Skeletal muscle tissue (tissue), 4 donors: ENCODE data around the gene DNAH1. TPM values are rescaled to one million over a fixed set of nuclear protein-coding genes. Genes with fewer than 3 reads are reported as not detected.

ENCODE experiments used
- H3K27ac ChIP-seq: one replicate; pipeline ENCODE4 v1.7.0; 2013; ENCODE audit warnings: mild to moderate bottlenecking, low read depth, low read length, inconsistent platforms
- H3K27me3 ChIP-seq, 3 donors: one replicate each; pipeline ENCODE4 v1.7.0; 2013; ENCODE audit warnings: low read length in 3 of 3; ENCODE audit not compliant: control insufficient read depth in 3 of 3, insufficient read depth in 3 of 3
- H3K36me3 ChIP-seq, 3 donors: one replicate each; pipeline ENCODE4 v1.7.0; 2013; ENCODE audit warnings: low read length in 3 of 3; ENCODE audit not compliant: control insufficient read depth in 3 of 3, insufficient read depth in 3 of 3
- H3K4me1 ChIP-seq, 3 donors: one replicate each; pipeline ENCODE4 v1.7.0; 2013; ENCODE audit warnings: low read length in 3 of 3, mild to moderate bottlenecking in 3 of 3; ENCODE audit not compliant: control insufficient read depth in 3 of 3, insufficient read depth in 3 of 3
- H3K4me3 ChIP-seq, 3 donors: one replicate each; pipeline ENCODE4 v1.7.0; 2013; ENCODE audit warnings: low read length in 3 of 3
- H3K9ac ChIP-seq, 3 donors: one replicate each; pipeline ENCODE4 v1.7.0; 2013; ENCODE audit warnings: low read length in 3 of 3, mild to moderate bottlenecking in 3 of 3, moderate library complexity in 2 of 3, low read depth in 1 of 3
- H3K9me3 ChIP-seq, 3 donors: one replicate each; pipeline ENCODE4 v1.7.0; 2013; ENCODE audit warnings: low read length in 3 of 3; ENCODE audit not compliant: control insufficient read depth in 3 of 3
- total RNA-seq: library from RNA; depleted of rRNA; stranded (reverse); fragments of >200 nt; gene quantifications from one replicate; pipeline ENCODE4 v1.2.3, GENCODE V29; 2014
- donor health status: Osteomylitis.

Gene DNAH1
- total RNA-seq, 1 donor from 2014 or later, result 2.1 TPM

- no peaks in the 10 kb centered on the region for H3K36me3 ChIP-seq
Observed at GRCh38 chr3:52310861-52311575, 5.1 kb upstream of the DNAH1 start.

GRCh38 chr3:52311576-52312119 lies 4.5 kb upstream of the DNAH1 start:
- no peaks in the 10 kb centered on the region for H3K36me3 ChIP-seq
- peaks cover 7 to 17% (median 8%) of the 10 kb centered on the region in 3 donors for H3K4me1 ChIP-seq
- no peak overlapping the region for H3K9ac ChIP-seq
- H3K27ac ChIP-seq, result no peak overlapping the region
- H3K9me3 ChIP-seq, result no peaks in the 10 kb centered on the region
- peaks cover 0 to 3% (median 0%) of the 10 kb centered on the region in 3 donors for H3K27me3 ChIP-seq
- no peak overlapping the region for H3K4me3 ChIP-seq

More at GRCh38 chr3:52310861-52311575, 5.1 kb upstream of the DNAH1 start:
- H3K27me3 ChIP-seq, result peaks cover 0 to 3% (median 0%) of the 10 kb centered on the region in 3 donors
- no peak overlapping the region for H3K4me3 ChIP-seq
- H3K9me3 ChIP-seq, result no peaks in the 10 kb centered on the region
- H3K4me1 ChIP-seq, result peaks cover 7 to 17% (median 8%) of the 10 kb centered on the region in 3 donors
- H3K9ac ChIP-seq, result no peak overlapping the region
- H3K27ac ChIP-seq, result no peak overlapping the region

GRCh38 chr3:52313188-52313773 lies 2.8 kb upstream of the DNAH1 start:
- Histone ChIP-seq H3K27me3 (peaks cover 0 to 3% (median 0%) of the 10 kb centered on the region in 3 donors), H3K9ac (no peak overlapping the region), H3K27ac (peak overlapping the region; percentile 19), H3K36me3 (no peaks in the 10 kb centered on the region), H3K4me3 (no peak overlapping the region), H3K9me3 (no peaks in the 10 kb centered on the region), H3K4me1 (peaks cover 16 to 30% (median 19%) of the 10 kb centered on the region in 3 donors)

- no peak overlapping the region for H3K27ac ChIP-seq
- no peaks in the 10 kb centered on the region for H3K9me3 ChIP-seq
- no peak overlapping the region for H3K4me3 ChIP-seq
- no peak overlapping the region for H3K9ac ChIP-seq
- no peaks in the 10 kb centered on the region for H3K36me3 ChIP-seq
- peaks cover 19 to 35% (median 23%) of the 10 kb centered on the region in 3 donors for H3K4me1 ChIP-seq
- peaks cover 0 to 3% (median 0%) of the 10 kb centered on the region in 3 donors for H3K27me3 ChIP-seq
Observed at GRCh38 chr3:52313774-52314188, 2.3 kb upstream of the DNAH1 start.

DNA sequence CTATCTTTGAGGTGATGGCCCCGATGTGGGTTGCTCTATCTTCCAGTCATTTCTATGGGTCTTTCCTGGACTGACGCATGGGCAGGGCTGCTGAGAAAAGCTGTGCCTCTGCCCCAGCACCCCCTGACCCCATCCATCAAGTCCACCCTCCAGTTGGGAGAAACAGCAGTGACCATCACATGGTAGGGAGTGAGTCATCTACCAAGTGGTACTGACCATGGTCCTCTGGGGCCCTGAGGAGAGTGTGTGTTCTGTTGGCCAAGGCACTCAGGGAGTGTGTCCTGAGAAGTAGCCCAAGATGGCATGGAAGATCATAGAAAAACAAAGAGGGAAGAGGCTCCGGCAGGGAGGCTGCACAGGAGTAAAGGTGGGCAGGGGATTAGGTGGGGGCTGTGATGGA lies 1.6 kb upstream of the DNAH1 start:
- Histone ChIP-seq H3K36me3 (no peaks in the 10 kb centered on the region), H3K27ac (no peak overlapping the region), H3K9ac (no peak overlapping the region), H3K27me3 (peaks cover 0 to 3% (median 0%) of the 10 kb centered on the region in 3 donors), H3K4me3 (no peak overlapping the region), H3K4me1 (peaks cover 19 to 38% (median 25%) of the 10 kb centered on the region in 3 donors), H3K9me3 (no peaks in the 10 kb centered on the region)

DNA sequence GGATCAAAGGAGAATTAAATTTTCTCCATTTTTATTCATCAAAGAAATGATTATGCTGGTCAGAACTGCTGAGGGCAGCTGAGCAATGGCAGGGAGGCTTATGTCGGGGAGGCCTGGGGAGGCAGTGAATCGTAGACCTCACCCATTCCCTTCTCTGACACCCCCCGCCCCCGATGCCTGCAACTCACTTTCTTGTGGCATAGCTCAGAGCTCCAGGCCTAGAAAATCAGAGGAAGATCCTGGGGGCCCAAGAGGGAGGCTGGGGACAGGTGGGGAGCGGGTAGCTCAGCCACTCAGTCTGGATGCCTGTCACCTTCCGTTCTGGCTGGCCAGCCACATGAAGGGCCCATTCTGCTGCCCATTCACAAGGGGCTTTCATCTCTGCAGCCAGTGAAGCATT lies 1.1 kb upstream of the DNAH1 start:
- peaks cover 0 to 3% (median 0%) of the 10 kb centered on the region in 3 donors for H3K27me3 ChIP-seq
- H3K4me3 ChIP-seq, result no peak overlapping the region
- no peaks in the 10 kb centered on the region for H3K36me3 ChIP-seq
- H3K9me3 ChIP-seq, result no peaks in the 10 kb centered on the region
- no peak overlapping the region for H3K9ac ChIP-seq
- peaks cover 19 to 38% (median 25%) of the 10 kb centered on the region in 3 donors for H3K4me1 ChIP-seq
- no peak overlapping the region for H3K27ac ChIP-seq

DNA sequence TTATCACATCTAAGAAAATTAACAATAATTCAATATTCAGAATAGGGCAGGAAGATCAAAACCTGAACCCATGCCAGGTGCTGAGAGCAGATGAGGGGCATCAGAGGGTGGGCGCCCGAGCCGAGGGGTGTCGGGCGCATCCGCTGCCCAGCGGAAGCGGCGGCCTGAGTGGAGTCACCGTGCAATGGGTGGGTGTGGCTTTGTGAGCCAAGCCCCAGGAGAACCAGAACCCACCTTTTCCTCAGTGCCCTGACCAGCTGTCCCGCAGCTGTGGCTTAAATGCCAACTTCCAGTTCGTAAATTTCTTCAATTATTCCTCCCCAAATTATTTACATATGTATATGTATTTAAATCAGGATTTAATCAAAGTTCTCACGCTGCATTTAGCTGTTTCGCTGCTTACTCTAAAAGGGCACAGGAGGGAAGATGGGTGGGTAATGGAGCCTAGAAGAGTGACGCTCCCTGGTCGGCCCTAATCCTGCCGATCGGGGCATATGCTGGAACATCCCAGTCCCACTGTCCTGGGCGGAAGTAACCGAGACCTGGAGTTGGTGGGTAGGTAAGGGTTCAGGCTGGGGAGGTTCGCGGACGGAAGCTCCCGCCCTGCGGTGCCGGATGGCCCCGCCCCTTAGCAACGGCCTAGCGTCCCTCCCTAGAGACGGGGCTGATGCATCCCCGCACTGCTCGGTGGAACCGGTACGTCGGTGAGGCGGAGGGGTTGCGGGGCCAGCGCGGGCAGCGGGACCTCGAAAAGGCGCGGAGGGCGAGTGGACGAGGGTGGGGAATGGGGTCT lies 1.3 kb downstream of the DNAH1 start:
- H3K9me3 ChIP-seq, result no peaks in the 10 kb centered on the region
- H3K36me3 ChIP-seq, result no peaks in the 10 kb centered on the region
- H3K27ac ChIP-seq, result no peak overlapping the region
- peaks cover 19 to 38% (median 25%) of the 10 kb centered on the region in 3 donors for H3K4me1 ChIP-seq
- H3K4me3 ChIP-seq, result peak overlapping the region; percentile 57 to 60 (median 59)
- peak overlapping the region in 1 of 3 donors; percentile 60 for H3K9ac ChIP-seq
- H3K27me3 ChIP-seq, result peaks cover 0 to 3% (median 0%) of the 10 kb centered on the region in 3 donors

- no peak overlapping the region for H3K9ac ChIP-seq
- H3K27ac ChIP-seq, result no peak overlapping the region
- no peaks in the 10 kb centered on the region for H3K36me3 ChIP-seq
- peaks cover 0 to 3% (median 0%) of the 10 kb centered on the region in 3 donors for H3K27me3 ChIP-seq
- H3K9me3 ChIP-seq, result no peaks in the 10 kb centered on the region
- peaks cover 19 to 33% (median 25%) of the 10 kb centered on the region in 3 donors for H3K4me1 ChIP-seq
- H3K4me3 ChIP-seq, result no peak overlapping the region
Observed at GRCh38 chr3:52318186-52318816, 2.2 kb downstream of the DNAH1 start.

- H3K9ac ChIP-seq, result no peak overlapping the region
- H3K36me3 ChIP-seq, result no peaks in the 10 kb centered on the region
- H3K27me3 ChIP-seq, result peaks cover 0 to 3% (median 0%) of the 10 kb centered on the region in 3 donors
- peaks cover 12 to 21% (median 20%) of the 10 kb centered on the region in 3 donors for H3K4me1 ChIP-seq
- no peak overlapping the region for H3K4me3 ChIP-seq
- no peaks in the 10 kb centered on the region for H3K9me3 ChIP-seq
- H3K27ac ChIP-seq, result no peak overlapping the region
Observed at GRCh38 chr3:52319921-52320595, 3.9 kb downstream of the DNAH1 start.
